A673 (cell line): ENCODE measurements around the gene CEP126.

Source experiments
- CTCF ChIP-seq: fragments of 300-800, 200-600 bp; sonication (generic); conservative IDR thresholded peaks from 2 replicates; pipeline ENCODE4 v1.5.1; 2017; ENCODE audit warnings: low read depth, mild to moderate bottlenecking, antibody characterized with exemption, low read length, moderate library complexity, mixed read lengths
- EZH2 ChIP-seq: fragments of 200-600 bp; sonication (generic); IDR thresholded peaks from 2 replicates; pipeline ENCODE4 v1.6.1; 2017; ENCODE audit warnings: borderline replicate concordance, low read depth, mild to moderate bottlenecking, mixed read lengths, antibody characterized with exemption, low read length; ENCODE audit not compliant: poor library complexity, severe bottlenecking

GRCh38 chr11:101907815-101908214 lies 7.0 kb upstream of the CEP126 start:
- TF ChIP-seq CTCF = no peak
- no peak for TF ChIP-seq EZH2
